ENCODE data around the gene EEF1B2. TPM values are rescaled to one million over a fixed set of nuclear protein-coding genes. Genes with fewer than 3 reads are reported as not detected.
"Not testable (repeated sequence)": the region's sequence is repeated elsewhere in the genome, so short reads cannot be mapped to it uniquely, and the experiment has no call there.

The EEF1B2 gene
- total RNA-seq, 1 experiment from 2014 or later: 655 TPM

GRCh38 chr2:206164261-206164862, 4.7 kb downstream of the EEF1B2 start:
- peak; percentile 28 for DNase-seq (ENCODE audit: low spot score)

GRCh38 chr2:206168230-206168629, 8.5 kb downstream of the EEF1B2 start:
- DNase-seq (ENCODE audit: low spot score): not testable (repeated sequence)

- not testable (repeated sequence) for DNase-seq (ENCODE audit: low spot score)
These were observed 12.1 kb downstream of the EEF1B2 start for GRCh38 chr2:206171624-206172397.

- no peak for DNase-seq (ENCODE audit: low spot score)
These were observed 13.5 kb downstream of the EEF1B2 start for GRCh38 chr2:206173147-206173546.

GRCh38 chr2:206176121-206176520, 16.4 kb downstream of the EEF1B2 start:
- peak; percentile 44 for DNase-seq (ENCODE audit: low spot score)

- no peak for DNase-seq (ENCODE audit: low spot score)
These were observed 17.2 kb downstream of the EEF1B2 start for GRCh38 chr2:206176901-206177300.

- not testable (repeated sequence) for DNase-seq (ENCODE audit: low spot score)
These were observed 21.8 kb downstream of the EEF1B2 start for GRCh38 chr2:206181526-206181925.

- DNase-seq (ENCODE audit: low spot score): no peak
These were observed 30.0 kb downstream of the EEF1B2 start for GRCh38 chr2:206189691-206190090.

- no peak for DNase-seq (ENCODE audit: low spot score)
These were observed 30.4 kb downstream of the EEF1B2 start for GRCh38 chr2:206190111-206190510.

GRCh38 chr2:206190689-206191088, 31.0 kb downstream of the EEF1B2 start:
- no peak for DNase-seq (ENCODE audit: low spot score)

GRCh38 chr2:206192157-206192556, 32.5 kb downstream of the EEF1B2 start:
- no peak for DNase-seq (ENCODE audit: low spot score)

- DNase-seq (ENCODE audit: low spot score): no peak
These were observed 34.1 kb downstream of the EEF1B2 start for GRCh38 chr2:206193671-206194357.

GRCh38 chr2:206198677-206199076, 39.0 kb downstream of the EEF1B2 start:
- DNase-seq (ENCODE audit: low spot score): peak; percentile 29

- DNase-seq (ENCODE audit: low spot score): no peak
These were observed 41.6 kb downstream of the EEF1B2 start for GRCh38 chr2:206201075-206201848.

- no peak for DNase-seq (ENCODE audit: low spot score)
These were observed 42.8 kb downstream of the EEF1B2 start for GRCh38 chr2:206202446-206202845.

GRCh38 chr2:206203331-206203730, 43.6 kb downstream of the EEF1B2 start:
- no peak for DNase-seq (ENCODE audit: low spot score)

GRCh38 chr2:206204710-206205109, 45.0 kb downstream of the EEF1B2 start:
- no peak for DNase-seq (ENCODE audit: low spot score)

- DNase-seq (ENCODE audit: low spot score): not testable (repeated sequence)
These were observed 47.6 kb downstream of the EEF1B2 start for GRCh38 chr2:206207316-206207715.

- DNase-seq (ENCODE audit: low spot score): no peak
These were observed 49.2 kb downstream of the EEF1B2 start for GRCh38 chr2:206208900-206209299.

GRCh38 chr2:206211657-206212255, 52.1 kb downstream of the EEF1B2 start:
- DNase-seq (ENCODE audit: low spot score): peak; percentile 76
